WTC11 (cell line): Measurements from ENCODE around the gene ZDHHC17. TPM values are rescaled to one million over a fixed set of nuclear protein-coding genes. Genes with fewer than 3 reads are reported as not detected.

Source experiments
- CDX4 ChIP-seq: fragments of 250-450 bp; sonication (Bioruptor Pico); IDR thresholded peaks from 2 replicates; pipeline ENCODE4 v1.9.0; 2021; ENCODE audit warnings: moderate library complexity, mild to moderate bottlenecking, inconsistent platforms, borderline replicate concordance
- FOXK1 ChIP-seq: sonication (generic); formaldehyde crosslinking; IDR thresholded peaks from 2 replicates; pipeline ENCODE4 v1.8.0; 2022; ENCODE audit warnings: mild to moderate bottlenecking, moderate library complexity, missing genetic modification reagents
- GABPB1 ChIP-seq: sonication (generic); formaldehyde crosslinking; IDR thresholded peaks from 2 replicates; pipeline ENCODE4 v1.8.1; 2023; ENCODE audit warnings: mild to moderate bottlenecking, missing genetic modification reagents
- IRF1 ChIP-seq: sonication (generic); formaldehyde crosslinking; IDR thresholded peaks from 2 replicates; pipeline ENCODE4 v1.8.0; 2023; ENCODE audit warnings: missing genetic modification reagents
- NR1H2 ChIP-seq: sonication (generic); formaldehyde crosslinking; IDR thresholded peaks from 2 replicates; pipeline ENCODE4 v1.9.0; 2021; ENCODE audit warnings: mild to moderate bottlenecking, moderate library complexity, missing genetic modification reagents
- RELA ChIP-seq: sonication (generic); formaldehyde crosslinking; IDR thresholded peaks from 2 replicates; pipeline ENCODE4 v1.8.1; 2022; ENCODE audit warnings: missing genetic modification reagents, mild to moderate bottlenecking, borderline replicate concordance
- RORB ChIP-seq: fragments of 250-450 bp; sonication (Bioruptor Pico); IDR thresholded peaks from 2 replicates; pipeline ENCODE4 v1.9.0; 2021; ENCODE audit warnings: mild to moderate bottlenecking
- SP1 ChIP-seq: sonication (generic); formaldehyde crosslinking; conservative IDR thresholded peaks from 2 replicates; pipeline ENCODE4 v1.8.1; 2022; ENCODE audit warnings: missing genetic modification reagents
- TEAD1 ChIP-seq: sonication (generic); formaldehyde crosslinking; IDR thresholded peaks from 2 replicates; pipeline ENCODE4 v1.8.0; 2022; ENCODE audit warnings: mild to moderate bottlenecking, missing genetic modification reagents
- TP53 ChIP-seq: sonication (generic); formaldehyde crosslinking; IDR thresholded peaks from 2 replicates; pipeline ENCODE4 v1.8.1; 2023; ENCODE audit warnings: mild to moderate bottlenecking, missing genetic modification reagents
- ZBTB21 ChIP-seq: sonication (generic); formaldehyde crosslinking; IDR thresholded peaks from 2 replicates; pipeline ENCODE4 v1.8.1; 2023; ENCODE audit warnings: mild to moderate bottlenecking, missing genetic modification reagents, borderline replicate concordance
- ZNF121 ChIP-seq: sonication (generic); formaldehyde crosslinking; IDR thresholded peaks from 2 replicates; pipeline ENCODE4 v1.8.0; 2023; ENCODE audit warnings: missing genetic modification reagents
- ZNF416 ChIP-seq: fragments of 250-450 bp; sonication (Bioruptor Pico); IDR thresholded peaks from 2 replicates; pipeline ENCODE4 v1.9.0; 2021; ENCODE audit warnings: mild to moderate bottlenecking, inconsistent platforms
- total RNA-seq: library from RNA; stranded (reverse); gene quantifications from 3 replicates; pipeline ENCODE4 v1.2.3, GENCODE V29; 2021
- TF ChIP-seq, protein P1 (sequence below): sonication (generic); formaldehyde crosslinking; IDR thresholded peaks from 2 replicates; pipeline ENCODE4 v1.8.1; 2023; ENCODE audit warnings: mild to moderate bottlenecking, missing genetic modification reagents
- TF ChIP-seq, protein P2 (sequence below): sonication (generic); formaldehyde crosslinking; IDR thresholded peaks from 2 replicates; pipeline ENCODE4 v1.8.0; 2023; ENCODE audit warnings: missing genetic modification reagents, mild to moderate bottlenecking, borderline replicate concordance
- TF ChIP-seq, protein P3 (sequence below): sonication (generic); formaldehyde crosslinking; IDR thresholded peaks from 2 replicates; pipeline ENCODE4 v1.8.0; 2022; ENCODE audit warnings: mild to moderate bottlenecking, missing genetic modification reagents
- TF ChIP-seq, protein P4 (sequence below): sonication (generic); formaldehyde crosslinking; IDR thresholded peaks from 2 replicates; pipeline ENCODE4 v1.8.0; 2022; ENCODE audit warnings: missing genetic modification reagents
- TF ChIP-seq, protein P5 (sequence below): sonication (generic); formaldehyde crosslinking; IDR thresholded peaks from 2 replicates; pipeline ENCODE4 v1.8.0; 2022; ENCODE audit warnings: mild to moderate bottlenecking, missing genetic modification reagents
- TF ChIP-seq, protein P6 (sequence below): sonication (generic); formaldehyde crosslinking; IDR thresholded peaks from 2 replicates; pipeline ENCODE4 v1.8.1; 2023; ENCODE audit warnings: mild to moderate bottlenecking, moderate library complexity, missing genetic modification reagents

The ZDHHC17 gene
- total RNA-seq, 1 experiment from 2014 or later = 30.7 TPM

DNA sequence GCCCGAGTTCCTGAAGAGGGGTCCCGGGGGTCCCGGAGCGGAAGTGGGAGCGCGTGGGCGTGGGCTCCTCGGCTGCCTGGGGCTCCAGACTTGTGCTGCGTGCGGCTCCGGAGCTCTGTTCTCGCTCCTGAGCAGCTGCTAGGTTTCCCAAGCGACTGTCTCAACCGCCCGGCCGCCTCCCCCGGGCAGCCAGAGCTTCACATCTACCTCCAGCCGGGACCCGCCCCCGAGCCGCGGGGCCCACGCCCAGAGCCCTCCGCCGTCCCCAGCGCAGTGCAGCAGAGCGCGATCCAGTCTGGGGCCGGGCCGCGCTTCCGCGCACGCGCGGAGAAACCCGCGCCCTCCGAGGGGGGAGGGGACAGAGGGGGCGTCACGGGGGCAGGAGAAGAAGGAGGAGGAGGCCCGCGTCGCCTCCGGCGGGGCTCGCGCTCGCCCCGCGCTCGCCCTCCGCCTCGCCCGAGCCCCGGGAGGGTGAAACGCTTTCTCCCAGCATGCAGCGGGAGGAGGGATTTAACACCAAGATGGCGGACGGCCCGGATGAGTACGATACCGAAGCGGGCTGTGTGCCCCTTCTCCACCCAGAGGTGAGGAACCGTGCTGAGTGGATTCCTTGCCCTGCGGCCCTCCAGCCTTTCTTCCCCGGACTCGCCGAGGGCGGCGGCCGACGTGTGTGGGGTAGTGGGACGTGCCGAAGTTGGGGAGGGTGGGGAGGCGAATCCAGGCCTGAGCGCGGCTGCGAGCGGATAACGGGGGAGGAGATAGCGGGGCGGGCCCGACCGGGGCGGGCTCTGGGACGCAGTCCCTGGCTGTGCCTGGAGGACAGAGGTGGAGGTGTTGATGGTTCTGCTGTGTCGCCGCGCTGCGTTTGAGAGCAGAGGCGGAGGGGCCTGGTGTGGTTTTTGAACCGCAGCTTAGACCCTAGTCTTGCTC lies at the start of gene ZDHHC17 (continued):
- TF ChIP-seq, protein P1, sequence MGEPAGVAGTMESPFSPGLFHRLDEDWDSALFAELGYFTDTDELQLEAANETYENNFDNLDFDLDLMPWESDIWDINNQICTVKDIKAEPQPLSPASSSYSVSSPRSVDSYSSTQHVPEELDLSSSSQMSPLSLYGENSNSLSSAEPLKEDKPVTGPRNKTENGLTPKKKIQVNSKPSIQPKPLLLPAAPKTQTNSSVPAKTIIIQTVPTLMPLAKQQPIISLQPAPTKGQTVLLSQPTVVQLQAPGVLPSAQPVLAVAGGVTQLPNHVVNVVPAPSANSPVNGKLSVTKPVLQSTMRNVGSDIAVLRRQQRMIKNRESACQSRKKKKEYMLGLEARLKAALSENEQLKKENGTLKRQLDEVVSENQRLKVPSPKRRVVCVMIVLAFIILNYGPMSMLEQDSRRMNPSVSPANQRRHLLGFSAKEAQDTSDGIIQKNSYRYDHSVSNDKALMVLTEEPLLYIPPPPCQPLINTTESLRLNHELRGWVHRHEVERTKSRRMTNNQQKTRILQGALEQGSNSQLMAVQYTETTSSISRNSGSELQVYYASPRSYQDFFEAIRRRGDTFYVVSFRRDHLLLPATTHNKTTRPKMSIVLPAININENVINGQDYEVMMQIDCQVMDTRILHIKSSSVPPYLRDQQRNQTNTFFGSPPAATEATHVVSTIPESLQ (CRISPR knock-in tag) = no peak
- peak; percentile 51 for TF ChIP-seq SP1
- TF ChIP-seq, protein P2, sequence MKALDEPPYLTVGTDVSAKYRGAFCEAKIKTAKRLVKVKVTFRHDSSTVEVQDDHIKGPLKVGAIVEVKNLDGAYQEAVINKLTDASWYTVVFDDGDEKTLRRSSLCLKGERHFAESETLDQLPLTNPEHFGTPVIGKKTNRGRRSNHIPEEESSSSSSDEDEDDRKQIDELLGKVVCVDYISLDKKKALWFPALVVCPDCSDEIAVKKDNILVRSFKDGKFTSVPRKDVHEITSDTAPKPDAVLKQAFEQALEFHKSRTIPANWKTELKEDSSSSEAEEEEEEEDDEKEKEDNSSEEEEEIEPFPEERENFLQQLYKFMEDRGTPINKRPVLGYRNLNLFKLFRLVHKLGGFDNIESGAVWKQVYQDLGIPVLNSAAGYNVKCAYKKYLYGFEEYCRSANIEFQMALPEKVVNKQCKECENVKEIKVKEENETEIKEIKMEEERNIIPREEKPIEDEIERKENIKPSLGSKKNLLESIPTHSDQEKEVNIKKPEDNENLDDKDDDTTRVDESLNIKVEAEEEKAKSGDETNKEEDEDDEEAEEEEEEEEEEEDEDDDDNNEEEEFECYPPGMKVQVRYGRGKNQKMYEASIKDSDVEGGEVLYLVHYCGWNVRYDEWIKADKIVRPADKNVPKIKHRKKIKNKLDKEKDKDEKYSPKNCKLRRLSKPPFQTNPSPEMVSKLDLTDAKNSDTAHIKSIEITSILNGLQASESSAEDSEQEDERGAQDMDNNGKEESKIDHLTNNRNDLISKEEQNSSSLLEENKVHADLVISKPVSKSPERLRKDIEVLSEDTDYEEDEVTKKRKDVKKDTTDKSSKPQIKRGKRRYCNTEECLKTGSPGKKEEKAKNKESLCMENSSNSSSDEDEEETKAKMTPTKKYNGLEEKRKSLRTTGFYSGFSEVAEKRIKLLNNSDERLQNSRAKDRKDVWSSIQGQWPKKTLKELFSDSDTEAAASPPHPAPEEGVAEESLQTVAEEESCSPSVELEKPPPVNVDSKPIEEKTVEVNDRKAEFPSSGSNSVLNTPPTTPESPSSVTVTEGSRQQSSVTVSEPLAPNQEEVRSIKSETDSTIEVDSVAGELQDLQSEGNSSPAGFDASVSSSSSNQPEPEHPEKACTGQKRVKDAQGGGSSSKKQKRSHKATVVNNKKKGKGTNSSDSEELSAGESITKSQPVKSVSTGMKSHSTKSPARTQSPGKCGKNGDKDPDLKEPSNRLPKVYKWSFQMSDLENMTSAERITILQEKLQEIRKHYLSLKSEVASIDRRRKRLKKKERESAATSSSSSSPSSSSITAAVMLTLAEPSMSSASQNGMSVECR (CRISPR knock-in tag) = peak; percentile 68; the same call in 1 of the 2 replicates
- no peak for TF ChIP-seq TP53
- TF ChIP-seq, protein P3, sequence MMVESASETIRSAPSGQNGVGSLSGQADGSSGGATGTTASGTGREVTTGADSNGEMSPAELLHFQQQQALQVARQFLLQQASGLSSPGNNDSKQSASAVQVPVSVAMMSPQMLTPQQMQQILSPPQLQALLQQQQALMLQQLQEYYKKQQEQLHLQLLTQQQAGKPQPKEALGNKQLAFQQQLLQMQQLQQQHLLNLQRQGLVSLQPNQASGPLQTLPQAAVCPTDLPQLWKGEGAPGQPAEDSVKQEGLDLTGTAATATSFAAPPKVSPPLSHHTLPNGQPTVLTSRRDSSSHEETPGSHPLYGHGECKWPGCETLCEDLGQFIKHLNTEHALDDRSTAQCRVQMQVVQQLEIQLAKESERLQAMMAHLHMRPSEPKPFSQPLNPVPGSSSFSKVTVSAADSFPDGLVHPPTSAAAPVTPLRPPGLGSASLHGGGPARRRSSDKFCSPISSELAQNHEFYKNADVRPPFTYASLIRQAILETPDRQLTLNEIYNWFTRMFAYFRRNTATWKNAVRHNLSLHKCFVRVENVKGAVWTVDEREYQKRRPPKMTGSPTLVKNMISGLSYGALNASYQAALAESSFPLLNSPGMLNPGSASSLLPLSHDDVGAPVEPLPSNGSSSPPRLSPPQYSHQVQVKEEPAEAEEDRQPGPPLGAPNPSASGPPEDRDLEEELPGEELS (CRISPR knock-in tag) = peak; percentile 49; the same call in 1 of the 2 replicates
- no peak for TF ChIP-seq NR1H2 (CRISPR knock-in tag)
- peak; percentile 80; the same call in 1 of the 2 replicates for TF ChIP-seq ZNF121 (CRISPR knock-in tag)
- no peak for TF ChIP-seq CDX4 (CRISPR knock-in tag)
- 0 out of 2 replicates have a peak, but pooled peaks have one; percentile 71 for TF ChIP-seq ZBTB21 (CRISPR knock-in tag)
- 0 out of 2 replicates have a peak, but pooled peaks have one; percentile 26 for TF ChIP-seq IRF1 (CRISPR knock-in tag)
- no peak for TF ChIP-seq GABPB1 (CRISPR knock-in tag)
- TF ChIP-seq, protein P4, sequence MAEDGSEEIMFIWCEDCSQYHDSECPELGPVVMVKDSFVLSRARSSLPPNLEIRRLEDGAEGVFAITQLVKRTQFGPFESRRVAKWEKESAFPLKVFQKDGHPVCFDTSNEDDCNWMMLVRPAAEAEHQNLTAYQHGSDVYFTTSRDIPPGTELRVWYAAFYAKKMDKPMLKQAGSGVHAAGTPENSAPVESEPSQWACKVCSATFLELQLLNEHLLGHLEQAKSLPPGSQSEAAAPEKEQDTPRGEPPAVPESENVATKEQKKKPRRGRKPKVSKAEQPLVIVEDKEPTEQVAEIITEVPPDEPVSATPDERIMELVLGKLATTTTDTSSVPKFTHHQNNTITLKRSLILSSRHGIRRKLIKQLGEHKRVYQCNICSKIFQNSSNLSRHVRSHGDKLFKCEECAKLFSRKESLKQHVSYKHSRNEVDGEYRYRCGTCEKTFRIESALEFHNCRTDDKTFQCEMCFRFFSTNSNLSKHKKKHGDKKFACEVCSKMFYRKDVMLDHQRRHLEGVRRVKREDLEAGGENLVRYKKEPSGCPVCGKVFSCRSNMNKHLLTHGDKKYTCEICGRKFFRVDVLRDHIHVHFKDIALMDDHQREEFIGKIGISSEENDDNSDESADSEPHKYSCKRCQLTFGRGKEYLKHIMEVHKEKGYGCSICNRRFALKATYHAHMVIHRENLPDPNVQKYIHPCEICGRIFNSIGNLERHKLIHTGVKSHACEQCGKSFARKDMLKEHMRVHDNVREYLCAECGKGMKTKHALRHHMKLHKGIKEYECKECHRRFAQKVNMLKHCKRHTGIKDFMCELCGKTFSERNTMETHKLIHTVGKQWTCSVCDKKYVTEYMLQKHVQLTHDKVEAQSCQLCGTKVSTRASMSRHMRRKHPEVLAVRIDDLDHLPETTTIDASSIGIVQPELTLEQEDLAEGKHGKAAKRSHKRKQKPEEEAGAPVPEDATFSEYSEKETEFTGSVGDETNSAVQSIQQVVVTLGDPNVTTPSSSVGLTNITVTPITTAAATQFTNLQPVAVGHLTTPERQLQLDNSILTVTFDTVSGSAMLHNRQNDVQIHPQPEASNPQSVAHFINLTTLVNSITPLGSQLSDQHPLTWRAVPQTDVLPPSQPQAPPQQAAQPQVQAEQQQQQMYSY (CRISPR knock-in tag) = no peak
- TF ChIP-seq RORB = no peak
- TF ChIP-seq, protein P5, sequence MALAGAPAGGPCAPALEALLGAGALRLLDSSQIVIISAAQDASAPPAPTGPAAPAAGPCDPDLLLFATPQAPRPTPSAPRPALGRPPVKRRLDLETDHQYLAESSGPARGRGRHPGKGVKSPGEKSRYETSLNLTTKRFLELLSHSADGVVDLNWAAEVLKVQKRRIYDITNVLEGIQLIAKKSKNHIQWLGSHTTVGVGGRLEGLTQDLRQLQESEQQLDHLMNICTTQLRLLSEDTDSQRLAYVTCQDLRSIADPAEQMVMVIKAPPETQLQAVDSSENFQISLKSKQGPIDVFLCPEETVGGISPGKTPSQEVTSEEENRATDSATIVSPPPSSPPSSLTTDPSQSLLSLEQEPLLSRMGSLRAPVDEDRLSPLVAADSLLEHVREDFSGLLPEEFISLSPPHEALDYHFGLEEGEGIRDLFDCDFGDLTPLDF (CRISPR knock-in tag) = 0 out of 2 replicates have a peak, but pooled peaks have one; percentile 32
- TF ChIP-seq, protein P6, sequence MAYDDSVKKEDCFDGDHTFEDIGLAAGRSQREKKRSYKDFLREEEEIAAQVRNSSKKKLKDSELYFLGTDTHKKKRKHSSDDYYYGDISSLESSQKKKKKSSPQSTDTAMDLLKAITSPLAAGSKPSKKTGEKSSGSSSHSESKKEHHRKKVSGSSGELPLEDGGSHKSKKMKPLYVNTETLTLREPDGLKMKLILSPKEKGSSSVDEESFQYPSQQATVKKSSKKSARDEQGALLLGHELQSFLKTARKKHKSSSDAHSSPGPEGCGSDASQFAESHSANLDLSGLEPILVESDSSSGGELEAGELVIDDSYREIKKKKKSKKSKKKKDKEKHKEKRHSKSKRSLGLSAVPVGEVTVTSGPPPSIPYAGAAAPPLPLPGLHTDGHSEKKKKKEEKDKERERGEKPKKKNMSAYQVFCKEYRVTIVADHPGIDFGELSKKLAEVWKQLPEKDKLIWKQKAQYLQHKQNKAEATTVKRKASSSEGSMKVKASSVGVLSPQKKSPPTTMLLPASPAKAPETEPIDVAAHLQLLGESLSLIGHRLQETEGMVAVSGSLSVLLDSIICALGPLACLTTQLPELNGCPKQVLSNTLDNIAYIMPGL (CRISPR knock-in tag) = peak; percentile 60; the same call in 1 of the 2 replicates
- TF ChIP-seq RELA = peak; percentile 39; the same call in 1 of the 2 replicates
- 0 out of 2 replicates have a peak, but pooled peaks have one; percentile 21 for TF ChIP-seq FOXK1 (CRISPR knock-in tag)
- 0 out of 2 replicates have a peak, but pooled peaks have one; percentile 30 for TF ChIP-seq TEAD1 (CRISPR knock-in tag)
- TF ChIP-seq ZNF416 (CRISPR knock-in tag) = 0 out of 2 replicates have a peak, but pooled peaks have one; percentile 47
